Measurements from ENCODE around the gene OTOP2. TPM values are rescaled to one million over a fixed set of nuclear protein-coding genes. Genes with fewer than 3 reads are reported as not detected.
A peak's percentile ranks its signal among the peaks of the same experiment; 100 is the strongest.
"Not testable (repeated sequence)": the region's sequence is repeated elsewhere in the genome, so short reads cannot be mapped to it uniquely, and the experiment has no call there.

OTOP2 gene
- polyA plus RNA-seq, 10 donors, result not detected

DNA sequence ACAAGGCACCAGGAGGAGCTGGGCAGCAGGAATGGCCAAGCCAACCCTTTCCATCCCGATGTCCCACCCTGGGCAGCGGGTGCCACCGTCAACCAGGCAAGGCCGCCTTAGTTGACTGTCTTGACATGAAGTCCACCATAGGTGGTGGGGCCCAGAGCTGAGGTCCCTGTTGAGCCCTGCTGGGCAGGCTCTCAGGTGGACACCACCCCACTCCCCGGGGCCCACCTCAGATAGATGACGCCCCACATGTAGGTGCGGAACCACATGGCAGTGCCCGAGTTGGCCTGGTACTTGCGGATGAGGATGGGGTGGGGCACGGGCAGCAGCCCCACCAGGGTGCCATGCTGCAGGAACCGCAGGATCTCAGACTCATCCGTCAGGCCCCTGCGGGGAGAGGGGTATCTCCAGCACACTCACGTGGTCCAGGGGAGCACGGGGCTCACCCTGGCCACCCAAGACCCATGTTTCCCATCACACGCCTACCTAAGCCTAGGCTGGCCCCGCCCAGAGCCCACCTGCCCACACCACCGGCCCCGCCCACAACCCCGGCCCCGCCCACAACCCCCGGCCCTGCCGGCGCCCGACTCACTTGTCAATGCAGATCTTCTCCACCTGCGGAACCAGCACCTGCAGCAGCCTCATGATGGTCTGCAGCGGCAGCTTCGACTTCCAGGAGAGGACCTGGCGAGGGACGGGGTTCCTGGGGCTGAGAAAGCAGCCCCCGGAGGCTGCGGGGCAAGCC is 27.8 kb downstream of the OTOP2 start:
- DNase-seq, result no peak

DNA sequence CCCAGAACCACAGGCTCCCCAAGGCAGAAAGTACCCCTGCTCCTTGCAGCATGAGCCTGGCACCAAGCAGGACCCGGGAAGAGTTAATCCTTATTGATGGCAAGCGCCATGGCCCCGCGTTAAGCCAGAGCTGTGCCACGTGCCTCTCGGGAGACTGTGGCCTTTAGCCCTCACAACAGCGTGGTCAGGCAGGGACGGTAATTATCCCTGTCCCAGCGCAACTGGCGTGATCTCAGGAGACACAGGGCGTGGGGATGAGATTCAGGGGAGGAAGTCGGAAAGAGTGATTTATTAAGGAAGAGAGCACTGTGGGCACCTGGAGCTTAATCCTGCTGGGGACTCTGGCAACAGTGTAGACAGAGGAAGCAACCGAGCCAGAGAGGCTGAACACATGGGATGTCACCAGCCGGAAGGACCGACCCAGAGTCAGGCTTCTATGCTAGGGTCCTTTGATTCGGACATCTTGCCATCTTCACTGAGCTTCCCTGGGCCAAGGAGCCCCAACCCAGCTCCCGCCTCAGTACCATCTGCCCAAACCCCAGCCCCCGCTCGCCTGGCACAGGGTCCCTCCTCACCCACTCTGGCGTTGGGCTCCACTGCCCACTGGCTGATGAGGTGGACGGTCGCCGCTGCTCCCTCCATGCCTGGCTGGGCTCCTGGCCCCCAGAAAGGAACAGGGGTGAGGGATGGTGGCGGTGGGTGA is 28.5 kb downstream of the OTOP2 start:
- DNase-seq, result no peak

DNA sequence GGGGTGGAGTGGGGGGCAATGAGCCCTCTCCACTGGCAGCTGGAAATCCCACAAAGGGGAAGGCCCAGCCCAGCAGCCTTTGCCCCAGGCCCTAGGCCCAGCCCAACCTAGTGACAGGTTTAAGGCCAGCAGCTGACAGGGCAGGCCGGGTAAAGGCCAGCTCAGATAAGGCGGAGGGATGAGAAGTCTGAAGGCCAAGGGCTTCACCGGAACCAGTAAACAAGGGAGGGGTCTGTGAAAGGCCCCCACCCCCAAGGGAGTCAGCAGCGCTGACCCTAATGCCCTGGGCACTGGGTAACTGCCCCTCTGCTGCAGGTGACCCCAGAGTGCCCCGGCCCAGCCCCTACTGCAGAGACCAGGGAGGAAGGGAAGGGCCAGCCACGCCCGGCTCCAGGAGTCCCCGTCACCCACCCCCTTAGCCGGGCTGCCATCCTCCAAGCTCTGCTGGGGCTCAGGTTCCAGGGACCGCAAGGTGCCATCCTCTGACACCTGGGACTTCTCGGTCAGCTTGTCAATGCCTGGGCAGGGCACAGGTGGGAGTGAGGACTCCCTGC is 29.1 kb downstream of the OTOP2 start:
- DNase-seq, result no peak

DNA sequence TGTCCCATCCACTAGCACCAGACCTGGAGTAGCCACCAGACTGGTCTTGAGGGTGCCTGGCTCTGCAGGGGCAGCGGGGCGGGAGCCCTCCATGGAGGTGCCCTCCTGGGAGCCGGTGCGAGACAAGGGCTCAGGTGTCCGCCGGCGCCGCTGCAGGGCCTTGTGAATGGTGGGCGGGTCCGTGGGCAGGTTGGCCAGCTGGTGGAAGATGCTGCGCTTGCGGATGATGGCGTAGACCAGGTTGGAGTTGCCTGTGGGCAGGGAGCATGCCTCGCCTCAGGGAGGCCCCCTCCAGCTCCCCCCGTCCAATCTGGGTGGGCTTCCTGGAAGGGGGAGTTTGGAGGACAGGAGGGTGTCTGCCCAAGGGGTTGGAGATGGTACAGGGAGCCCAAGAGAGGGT is 30.0 kb downstream of the OTOP2 start:
- DNase-seq, result no peak

DNA sequence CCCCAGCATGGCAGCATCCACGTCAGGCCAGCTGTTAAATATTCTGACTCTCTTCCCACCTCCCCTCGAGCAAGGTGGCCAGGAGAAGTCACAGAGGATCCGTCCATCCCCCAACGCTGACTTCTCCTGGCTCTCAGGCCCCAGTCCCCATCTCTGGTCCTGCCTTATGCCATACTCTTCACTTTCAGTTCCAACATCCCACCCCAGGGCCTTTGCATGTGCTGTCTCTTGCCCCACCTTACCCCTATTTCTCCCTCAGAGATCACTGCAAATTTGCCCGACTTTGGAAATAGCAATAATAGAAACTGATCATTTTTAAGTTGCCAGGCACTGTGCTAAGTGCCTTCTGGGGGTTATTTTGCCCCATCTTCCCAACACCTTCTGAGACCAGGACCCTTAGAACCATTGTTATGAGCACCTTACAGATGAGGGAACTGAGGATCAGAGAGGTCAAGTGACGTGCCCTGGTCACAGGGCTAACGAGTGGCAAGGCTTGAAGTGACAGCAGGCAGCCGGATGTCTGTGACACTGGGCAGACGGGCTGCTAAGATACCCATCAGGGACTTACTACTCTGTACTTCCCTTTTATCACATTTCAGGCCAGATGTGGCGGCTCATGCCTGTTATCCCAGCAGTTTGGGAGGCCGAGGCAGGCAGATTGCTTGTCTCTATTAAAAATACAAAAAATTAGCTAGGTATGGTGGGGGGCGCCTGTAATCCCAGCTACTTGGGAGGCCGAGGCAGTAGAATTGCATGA is 30.8 kb downstream of the OTOP2 start:
- DNase-seq, result no peak

DNA sequence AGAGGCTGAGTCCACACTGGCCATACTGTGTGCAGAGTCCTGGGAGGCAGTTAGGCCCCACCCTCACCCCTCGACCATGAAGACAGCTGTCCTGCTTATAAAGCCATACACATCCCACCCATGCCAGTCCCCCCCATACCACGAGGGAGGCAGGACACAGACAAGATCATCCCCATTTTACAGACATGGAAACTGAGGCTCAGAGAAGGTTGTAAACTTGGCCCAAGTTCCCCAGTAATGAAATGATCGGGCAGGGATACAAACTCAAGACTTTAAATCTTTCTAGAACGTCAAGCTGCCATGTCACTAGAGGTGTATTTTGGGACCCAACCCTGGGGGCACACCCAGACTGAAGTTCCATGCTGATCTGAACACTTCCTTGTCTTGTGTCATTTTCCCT is 32.0 kb downstream of the OTOP2 start:
- DNase-seq, result no peak

DNA sequence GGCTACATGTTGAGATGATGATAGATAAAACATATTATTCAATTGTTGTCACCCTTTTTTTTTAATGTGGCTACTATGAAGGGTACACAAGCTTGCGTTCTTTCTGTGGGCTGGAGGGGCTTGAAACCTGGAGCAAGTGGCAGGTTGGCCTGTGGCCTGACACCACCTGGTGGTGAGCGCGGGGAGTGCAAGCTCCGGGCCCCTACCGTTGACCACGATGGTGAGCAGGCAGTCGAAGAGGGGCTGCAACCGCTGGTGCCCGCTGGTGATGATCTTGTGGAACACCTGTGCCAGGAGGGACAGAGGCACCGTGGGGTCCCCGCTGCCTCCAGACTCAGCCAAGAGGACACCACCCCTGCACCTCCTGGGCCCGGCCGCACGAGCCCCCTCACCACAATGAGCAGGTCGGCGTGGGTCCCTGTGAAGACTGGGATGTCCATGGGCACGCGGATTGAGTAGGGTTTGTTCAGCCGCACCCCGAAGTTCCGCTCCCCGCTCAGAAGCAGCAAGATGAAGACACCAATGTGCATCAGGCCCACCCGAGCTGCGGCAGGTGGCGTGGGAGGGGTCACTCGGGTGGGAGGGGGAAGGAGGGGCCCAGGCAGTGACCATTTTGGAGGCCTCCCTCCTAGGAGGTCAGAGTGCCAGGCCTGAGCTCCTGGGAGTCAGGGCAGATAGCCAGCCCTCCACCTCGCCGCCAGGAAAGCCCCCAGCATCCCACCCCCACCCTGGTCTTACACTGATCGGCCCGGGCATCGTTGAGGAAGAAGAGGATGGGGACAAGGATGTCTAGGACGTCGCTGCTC is 34.1 kb downstream of the OTOP2 start:
- DNase-seq, result peak; percentile 24 to 74 (median 55)

DNA sequence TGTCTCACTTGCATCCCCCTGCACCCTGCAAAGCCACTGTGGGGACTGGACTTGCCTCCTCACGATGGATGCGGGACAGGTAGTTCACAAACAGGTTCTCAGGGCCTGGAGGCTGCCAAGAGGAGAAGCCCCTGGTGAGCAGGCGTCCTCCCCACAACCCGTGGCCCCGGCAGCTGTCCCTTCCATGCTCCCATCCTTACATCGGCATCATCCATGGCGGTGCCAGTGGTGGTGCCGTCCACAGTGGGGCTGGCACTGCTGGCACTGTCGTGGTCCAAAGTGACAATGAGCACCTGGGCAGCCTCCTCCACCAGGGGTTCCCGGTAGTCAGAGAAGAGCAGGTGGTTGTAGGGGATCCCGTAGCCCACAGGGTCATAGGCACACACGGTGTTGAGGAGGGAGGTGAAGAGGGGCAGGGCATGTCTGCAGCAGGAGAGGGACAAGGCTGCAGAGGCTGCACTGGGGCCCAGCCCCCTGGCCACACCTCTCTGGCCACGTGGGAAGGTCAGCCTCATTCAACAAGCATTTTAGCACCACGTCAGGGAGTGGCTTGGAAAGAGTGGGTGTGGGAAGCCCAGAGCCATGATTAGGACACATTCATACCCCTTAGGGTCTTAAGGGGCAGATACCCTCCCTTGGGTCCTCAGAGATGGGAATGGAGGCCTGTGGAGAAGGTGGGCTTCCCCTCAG is 35.9 kb downstream of the OTOP2 start:
- no peak for DNase-seq

DNA sequence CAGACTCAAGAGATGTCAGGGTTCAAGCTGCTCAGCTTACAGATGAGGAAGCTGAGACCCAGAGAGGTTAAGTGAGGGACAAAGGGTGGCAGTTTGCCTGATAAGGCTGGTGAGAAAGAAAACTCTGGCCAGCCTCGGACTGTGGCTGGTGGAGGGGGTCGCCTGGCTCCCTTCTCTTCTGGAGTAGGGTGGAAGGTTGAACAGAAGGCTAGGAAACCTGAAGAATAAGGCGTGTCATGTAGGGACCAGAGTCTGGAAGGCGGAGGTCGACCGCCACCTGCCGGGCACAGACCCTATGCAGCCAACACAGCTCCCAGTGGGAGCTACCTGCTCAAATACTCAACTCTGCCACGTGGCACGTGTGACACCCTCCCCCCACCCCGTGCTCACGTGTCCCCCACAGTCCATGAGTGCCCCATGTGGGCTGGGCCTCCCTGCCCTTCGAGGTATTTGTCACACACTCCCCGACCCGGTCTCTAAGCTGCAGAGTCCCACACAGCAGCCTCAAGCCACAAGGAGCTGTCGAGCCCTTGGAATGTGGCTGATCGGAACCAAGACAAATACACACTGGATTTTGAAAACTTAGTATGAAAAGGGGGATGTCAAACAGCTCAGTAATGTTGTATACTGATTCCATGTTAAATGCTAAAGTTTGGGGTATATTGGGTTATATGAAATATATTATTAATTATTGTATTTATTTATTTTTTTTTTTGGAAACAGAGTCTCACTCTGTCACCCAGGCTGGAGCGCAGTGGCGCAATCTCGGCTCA is 36.7 kb downstream of the OTOP2 start:
- DNase-seq, result peak in 1 of 3 donors; percentile 17

DNA sequence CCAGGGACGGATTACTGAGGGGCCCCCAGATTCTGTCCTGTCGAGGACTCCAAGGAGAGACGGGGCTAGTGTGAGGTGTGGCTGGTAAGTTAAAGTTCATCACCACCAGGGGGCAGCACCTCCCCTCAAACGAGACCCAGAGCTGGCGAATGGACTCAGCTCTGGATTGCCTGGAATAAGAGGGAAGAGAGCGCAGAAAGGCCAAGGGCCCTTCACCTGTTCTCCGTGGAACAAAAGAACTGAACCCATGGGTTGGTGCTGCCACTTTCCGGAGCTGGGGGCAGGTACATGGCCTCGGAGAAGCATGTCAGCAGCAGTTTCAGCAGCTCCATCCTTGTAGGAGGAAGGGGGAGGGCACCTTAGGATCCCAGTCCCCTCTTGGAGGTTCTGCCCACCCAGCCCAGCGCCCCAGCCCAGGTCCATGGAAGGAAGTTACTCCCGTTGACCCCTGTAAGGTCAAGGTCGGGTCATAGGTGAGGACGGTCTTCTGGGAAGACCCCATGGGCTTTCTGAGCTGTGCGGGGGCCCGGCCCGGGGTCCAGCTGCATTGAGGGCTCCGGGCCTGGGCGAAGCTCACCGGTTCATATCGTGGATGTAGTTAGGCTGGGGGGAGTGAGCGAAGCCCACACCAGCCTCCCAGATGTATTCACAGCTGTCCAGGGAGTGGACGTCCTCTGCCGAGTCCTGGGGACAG is 37.7 kb downstream of the OTOP2 start:
- DNase-seq, result peak; percentile 84 to 92 (median 91)

DNA sequence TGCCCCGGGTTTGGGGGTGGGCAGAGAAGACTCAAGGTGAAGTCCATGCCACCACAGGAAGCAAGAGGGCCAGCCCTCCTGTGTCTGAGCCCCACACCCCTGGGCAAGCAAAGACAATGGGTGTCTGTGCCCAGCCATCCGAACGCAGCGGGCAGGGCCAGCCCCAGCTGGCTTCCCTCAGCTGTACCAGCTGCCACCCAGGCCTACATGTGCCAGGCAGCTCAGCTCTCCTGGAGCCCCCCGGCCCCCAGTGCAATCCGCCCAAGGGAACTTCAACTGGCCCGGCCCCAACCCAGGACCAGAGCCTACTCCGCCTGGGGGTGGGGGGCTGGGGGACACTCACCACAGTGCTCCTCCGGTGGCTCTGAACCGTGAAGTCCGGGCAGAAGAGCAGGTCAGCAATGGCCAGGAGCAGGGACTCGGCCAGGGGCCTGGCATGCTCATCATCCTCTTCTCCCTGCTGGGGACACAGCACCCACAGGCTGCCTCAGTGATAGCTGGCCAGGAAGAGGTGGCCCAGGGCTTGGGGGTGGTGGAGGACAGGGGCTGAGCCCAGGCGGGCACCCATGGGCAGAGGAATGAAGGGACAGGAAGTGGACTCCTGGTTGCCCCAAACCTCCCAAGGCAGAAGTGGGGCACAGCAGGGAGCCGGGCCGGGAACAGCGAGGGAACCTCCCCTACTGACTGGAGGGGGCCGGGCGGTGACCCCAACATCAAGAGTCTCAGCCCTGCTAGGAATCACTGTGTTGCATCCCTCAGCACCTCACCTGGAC is 38.7 kb downstream of the OTOP2 start:
- DNase-seq, result no peak

DNA sequence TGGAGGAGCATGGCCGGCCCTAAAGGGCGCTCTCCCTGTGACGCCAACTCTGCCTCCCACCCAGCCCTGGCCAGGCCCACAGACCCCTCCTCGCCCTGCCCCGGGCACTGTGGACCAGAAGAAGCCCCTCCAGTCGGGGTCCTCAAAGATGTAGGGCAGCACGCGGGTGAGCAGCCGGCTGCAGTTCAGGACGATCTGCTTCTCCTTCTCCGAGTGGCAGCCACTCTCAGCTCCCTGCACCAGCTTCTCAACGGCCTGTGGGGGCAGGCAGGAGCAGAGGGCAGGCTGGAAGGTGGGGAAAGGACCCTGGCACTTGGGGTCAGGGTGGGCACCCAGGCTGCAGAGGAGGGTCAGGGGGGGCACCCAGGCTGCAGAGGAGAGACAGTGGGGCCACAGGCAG is 39.6 kb downstream of the OTOP2 start:
- DNase-seq, result no peak

DNA sequence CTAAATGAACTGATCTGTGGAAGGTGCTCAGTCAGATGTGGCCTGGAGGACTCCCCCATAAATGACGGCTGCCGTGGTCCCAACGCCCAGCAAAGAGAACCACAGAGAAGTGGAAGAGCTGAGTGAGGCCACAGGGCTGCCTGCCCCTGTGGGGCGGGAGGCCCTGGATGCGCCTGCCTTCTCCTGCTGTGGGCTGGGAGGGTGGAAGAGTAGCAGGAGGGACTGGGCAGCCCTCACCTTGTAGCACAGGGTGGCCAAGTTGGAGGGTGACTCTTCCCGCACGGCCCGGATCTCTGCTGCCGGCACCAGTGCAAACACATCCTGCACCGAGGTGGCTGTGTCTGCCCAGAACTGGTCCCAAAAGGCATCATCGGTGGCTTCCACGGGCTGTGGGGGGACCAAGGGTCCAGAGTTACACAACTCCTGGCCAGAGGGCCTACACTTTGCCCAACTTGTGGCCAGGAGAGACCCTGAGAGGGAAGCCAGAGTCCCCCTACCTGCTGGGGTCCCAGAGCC is 40.2 kb downstream of the OTOP2 start:
- no peak for DNase-seq

DNA sequence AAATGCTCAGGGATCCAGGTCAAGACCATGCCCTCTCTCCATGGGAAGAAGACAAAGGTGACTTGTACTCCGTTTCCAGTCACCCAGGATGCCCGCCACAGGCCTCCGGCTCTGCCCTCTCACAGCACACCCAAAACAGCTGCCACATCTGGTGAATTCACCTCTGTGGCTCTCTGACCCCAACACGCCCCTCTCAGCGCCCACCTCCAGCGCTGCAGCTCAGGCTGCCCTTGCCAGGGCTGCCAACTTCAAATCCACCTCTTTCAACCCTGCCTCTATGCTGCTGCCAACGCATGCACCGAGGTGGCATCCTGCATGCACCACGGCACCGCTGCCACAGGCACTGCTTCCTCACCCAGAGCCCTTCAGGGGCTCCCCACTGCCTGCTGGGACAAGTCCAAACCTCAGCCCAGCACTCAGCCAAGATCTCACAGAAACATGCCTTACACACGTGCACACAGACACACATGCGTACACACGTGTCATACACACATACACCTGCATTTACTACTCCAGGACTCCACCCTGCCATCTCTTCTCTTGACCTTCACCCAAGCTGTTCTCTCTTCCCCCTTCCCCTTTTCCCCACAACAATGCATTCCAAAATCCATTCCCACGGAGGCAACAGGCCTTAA is 41.0 kb downstream of the OTOP2 start:
- no peak for DNase-seq

DNA sequence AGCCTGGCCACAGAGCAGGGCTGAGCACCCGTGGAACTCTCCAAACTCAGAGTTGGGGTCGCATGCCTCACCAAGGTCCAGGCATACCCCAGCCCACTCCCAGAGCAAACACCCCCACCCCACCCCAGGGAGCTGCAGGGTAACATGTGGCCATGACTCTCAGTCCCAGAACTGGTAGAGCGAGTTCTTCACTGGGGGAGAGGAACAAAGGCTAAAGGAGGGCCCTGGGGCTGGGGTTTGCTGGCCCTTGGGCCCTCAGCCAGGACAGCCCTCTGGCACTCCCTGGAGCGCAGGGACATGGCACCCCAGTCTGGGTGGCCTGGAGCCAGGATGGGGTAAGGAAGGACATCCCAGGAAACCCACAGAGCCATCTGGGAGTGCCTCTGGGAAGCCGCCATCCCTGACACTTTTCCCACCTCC is 44.3 kb downstream of the OTOP2 start:
- no peak for DNase-seq

DNA sequence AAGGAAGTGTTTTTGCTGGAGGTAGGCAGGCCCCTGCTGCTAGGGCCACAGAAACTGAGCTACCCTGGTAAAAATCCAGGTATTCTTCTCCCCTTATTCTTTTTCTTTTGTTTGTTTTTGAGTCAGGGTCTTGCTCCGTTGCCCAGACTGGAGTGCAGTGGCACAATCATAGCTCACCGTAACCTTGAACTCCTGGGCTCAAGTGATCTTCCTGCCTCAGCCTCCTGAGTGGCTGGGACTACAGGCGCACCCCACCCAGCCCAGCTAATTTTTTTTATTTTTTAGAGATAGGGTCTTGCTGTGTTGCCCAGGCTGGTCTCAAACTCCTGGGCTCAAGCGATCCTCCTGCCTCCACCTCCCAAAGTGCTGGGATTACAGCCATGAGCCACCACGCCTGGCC is 45.4 kb downstream of the OTOP2 start:
- not testable (repeated sequence) for DNase-seq

DNA sequence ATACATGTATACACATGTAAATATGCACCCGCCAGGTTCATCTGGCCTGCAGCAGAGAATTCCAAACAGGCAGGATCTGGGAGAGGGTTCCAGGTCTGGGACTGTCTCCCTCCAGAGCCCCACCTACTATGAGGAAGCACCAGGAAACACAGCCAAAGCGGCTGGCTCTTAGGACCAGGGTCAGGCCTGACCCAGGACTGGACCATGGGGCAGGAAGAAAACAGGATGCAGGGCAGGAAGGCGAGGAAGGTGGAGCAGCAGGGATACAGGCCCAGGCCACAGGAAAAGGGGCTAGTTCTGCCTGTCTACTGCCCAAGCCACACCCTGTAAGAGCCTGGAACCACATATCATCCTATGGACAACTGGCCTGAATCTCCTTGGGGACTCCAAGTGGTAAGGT is 46.3 kb downstream of the OTOP2 start:
- DNase-seq, result no peak
